ENCODE measurements around the gene DOCK3.
"Not testable (repeated sequence)": the region's sequence is repeated elsewhere in the genome, so short reads cannot be mapped to it uniquely, and the experiment has no call there.

DOCK3 gene

GRCh38 chr3:50807266-50807665 lies 132.5 kb downstream of the DOCK3 start:
- H3K4me1 ChIP-seq (ENCODE audit: control insufficient read depth, low read depth, low read length) = peaks cover 6% of the 10 kb centered on the region
- H3K9me3 ChIP-seq (ENCODE audit: control insufficient read depth, low read depth, low read length) = peaks cover 5% of the 10 kb centered on the region
- H3K27me3 ChIP-seq (ENCODE audit: control insufficient read depth, insufficient read depth, low read length) = no peaks in the 10 kb centered on the region
- H3K4me3 ChIP-seq (ENCODE audit: low read length) = no peak overlapping the region
- no peak overlapping the region for H3K9ac ChIP-seq (ENCODE audit: low read length)
- H3K36me3 ChIP-seq (ENCODE audit: control insufficient read depth, low read depth, low read length) = no peaks in the 10 kb centered on the region
- no peak overlapping the region for H3K27ac ChIP-seq (ENCODE audit: low read length)

- Histone ChIP-seq H3K27me3 (ENCODE audit: control insufficient read depth, insufficient read depth, low read length) (no peaks in the 10 kb centered on the region), H3K9ac (ENCODE audit: low read length) (no peak overlapping the region), H3K4me3 (ENCODE audit: low read length) (no peak overlapping the region), H3K27ac (ENCODE audit: low read length) (no peak overlapping the region), H3K4me1 (ENCODE audit: control insufficient read depth, low read depth, low read length) (peaks cover 18% of the 10 kb centered on the region), H3K36me3 (ENCODE audit: control insufficient read depth, low read depth, low read length) (no peaks in the 10 kb centered on the region), H3K9me3 (ENCODE audit: control insufficient read depth, low read depth, low read length) (no peaks in the 10 kb centered on the region)
Observed at GRCh38 chr3:50811893-50812292, 137.2 kb downstream of the DOCK3 start.

DNA sequence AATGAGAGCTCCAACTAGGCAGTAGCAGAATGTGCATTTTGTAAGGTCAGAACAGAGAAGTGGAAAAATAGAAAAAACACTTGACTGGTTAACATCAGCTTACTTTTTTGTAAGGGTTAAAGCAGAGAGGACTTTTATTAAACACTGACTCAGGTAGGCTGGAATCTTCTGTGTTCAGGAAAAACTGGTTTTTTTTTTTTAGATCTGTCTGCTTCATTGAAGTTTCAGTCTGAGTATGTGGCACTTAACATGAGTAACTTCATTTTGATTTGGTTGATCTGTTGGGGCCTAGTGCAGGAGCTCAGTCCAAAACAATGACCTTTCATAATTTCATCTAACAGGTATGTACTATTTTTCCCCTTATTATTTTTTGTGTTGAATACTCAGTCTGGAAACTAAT lies 141.1 kb downstream of the DOCK3 start:
- Histone ChIP-seq H3K36me3 (ENCODE audit: control insufficient read depth, low read depth, low read length) (no peaks in the 10 kb centered on the region), H3K9ac (ENCODE audit: low read length) (peak overlapping the region; percentile 40), H3K4me1 (ENCODE audit: control insufficient read depth, low read depth, low read length) (peaks cover 40% of the 10 kb centered on the region), H3K27ac (ENCODE audit: low read length) (peak overlapping the region; percentile 28), H3K9me3 (ENCODE audit: control insufficient read depth, low read depth, low read length) (no peaks in the 10 kb centered on the region), H3K4me3 (ENCODE audit: low read length) (no peak overlapping the region), H3K27me3 (ENCODE audit: control insufficient read depth, insufficient read depth, low read length) (no peaks in the 10 kb centered on the region)

- Histone ChIP-seq H3K9ac (ENCODE audit: low read length) (no peak overlapping the region), H3K27me3 (ENCODE audit: control insufficient read depth, insufficient read depth, low read length) (no peaks in the 10 kb centered on the region), H3K27ac (ENCODE audit: low read length) (peak overlapping the region; percentile 15)
Observed at GRCh38 chr3:50816894-50817293, 142.2 kb downstream of the DOCK3 start.

GRCh38 chr3:50817756-50818529 lies 143.2 kb downstream of the DOCK3 start:
- H3K27ac ChIP-seq (ENCODE audit: low read length) = peak overlapping the region; percentile 75
- H3K9ac ChIP-seq (ENCODE audit: low read length) = peak overlapping the region; percentile 42
- H3K4me1 ChIP-seq (ENCODE audit: control insufficient read depth, low read depth, low read length) = peaks cover 40% of the 10 kb centered on the region
- peak overlapping the region; percentile 32 for H3K4me3 ChIP-seq (ENCODE audit: low read length)
- H3K36me3 ChIP-seq (ENCODE audit: control insufficient read depth, low read depth, low read length) = no peaks in the 10 kb centered on the region
- H3K27me3 ChIP-seq (ENCODE audit: control insufficient read depth, insufficient read depth, low read length) = no peaks in the 10 kb centered on the region
- H3K9me3 ChIP-seq (ENCODE audit: control insufficient read depth, low read depth, low read length) = no peaks in the 10 kb centered on the region

More at GRCh38 chr3:50816894-50817293, 142.2 kb downstream of the DOCK3 start:
- no peaks in the 10 kb centered on the region for H3K36me3 ChIP-seq (ENCODE audit: control insufficient read depth, low read depth, low read length)
- peaks cover 40% of the 10 kb centered on the region for H3K4me1 ChIP-seq (ENCODE audit: control insufficient read depth, low read depth, low read length)
- H3K9me3 ChIP-seq (ENCODE audit: control insufficient read depth, low read depth, low read length) = no peaks in the 10 kb centered on the region
- H3K4me3 ChIP-seq (ENCODE audit: low read length) = no peak overlapping the region

- Histone ChIP-seq H3K36me3 (ENCODE audit: control insufficient read depth, low read depth, low read length) (no peaks in the 10 kb centered on the region), H3K4me1 (ENCODE audit: control insufficient read depth, low read depth, low read length) (peaks cover 40% of the 10 kb centered on the region), H3K9me3 (ENCODE audit: control insufficient read depth, low read depth, low read length) (no peaks in the 10 kb centered on the region), H3K9ac (ENCODE audit: low read length) (no peak overlapping the region), H3K27ac (ENCODE audit: low read length) (no peak overlapping the region), H3K4me3 (ENCODE audit: low read length) (no peak overlapping the region), H3K27me3 (ENCODE audit: control insufficient read depth, insufficient read depth, low read length) (no peaks in the 10 kb centered on the region)
Observed at GRCh38 chr3:50819882-50820281, 145.2 kb downstream of the DOCK3 start.

GRCh38 chr3:50825841-50826240 lies 151.1 kb downstream of the DOCK3 start:
- Histone ChIP-seq H3K4me1 (ENCODE audit: control insufficient read depth, low read depth, low read length) (peaks cover 8% of the 10 kb centered on the region), H3K4me3 (ENCODE audit: low read length) (no peak overlapping the region), H3K27ac (ENCODE audit: low read length) (no peak overlapping the region), H3K27me3 (ENCODE audit: control insufficient read depth, insufficient read depth, low read length) (no peaks in the 10 kb centered on the region), H3K9me3 (ENCODE audit: control insufficient read depth, low read depth, low read length) (no peaks in the 10 kb centered on the region), H3K9ac (ENCODE audit: low read length) (no peak overlapping the region), H3K36me3 (ENCODE audit: control insufficient read depth, low read depth, low read length) (no peaks in the 10 kb centered on the region)

GRCh38 chr3:50830451-50830850 lies 155.7 kb downstream of the DOCK3 start:
- Histone ChIP-seq H3K9ac (ENCODE audit: low read length) (no peak overlapping the region), H3K27ac (ENCODE audit: low read length) (no peak overlapping the region), H3K4me1 (ENCODE audit: control insufficient read depth, low read depth, low read length) (peaks cover 8% of the 10 kb centered on the region), H3K27me3 (ENCODE audit: control insufficient read depth, insufficient read depth, low read length) (no peaks in the 10 kb centered on the region), H3K36me3 (ENCODE audit: control insufficient read depth, low read depth, low read length) (no peaks in the 10 kb centered on the region), H3K4me3 (ENCODE audit: low read length) (no peak overlapping the region), H3K9me3 (ENCODE audit: control insufficient read depth, low read depth, low read length) (peaks cover 12% of the 10 kb centered on the region)

GRCh38 chr3:50831009-50831408 lies 156.3 kb downstream of the DOCK3 start:
- H3K36me3 ChIP-seq (ENCODE audit: control insufficient read depth, low read depth, low read length); H3K4me1 ChIP-seq (ENCODE audit: control insufficient read depth, low read depth, low read length); H3K27me3 ChIP-seq (ENCODE audit: control insufficient read depth, insufficient read depth, low read length); H3K27ac ChIP-seq (ENCODE audit: low read length); H3K4me3 ChIP-seq (ENCODE audit: low read length); H3K9ac ChIP-seq (ENCODE audit: low read length): not testable (repeated sequence)
- peaks cover 12% of the 10 kb centered on the region for H3K9me3 ChIP-seq (ENCODE audit: control insufficient read depth, low read depth, low read length)

DNA sequence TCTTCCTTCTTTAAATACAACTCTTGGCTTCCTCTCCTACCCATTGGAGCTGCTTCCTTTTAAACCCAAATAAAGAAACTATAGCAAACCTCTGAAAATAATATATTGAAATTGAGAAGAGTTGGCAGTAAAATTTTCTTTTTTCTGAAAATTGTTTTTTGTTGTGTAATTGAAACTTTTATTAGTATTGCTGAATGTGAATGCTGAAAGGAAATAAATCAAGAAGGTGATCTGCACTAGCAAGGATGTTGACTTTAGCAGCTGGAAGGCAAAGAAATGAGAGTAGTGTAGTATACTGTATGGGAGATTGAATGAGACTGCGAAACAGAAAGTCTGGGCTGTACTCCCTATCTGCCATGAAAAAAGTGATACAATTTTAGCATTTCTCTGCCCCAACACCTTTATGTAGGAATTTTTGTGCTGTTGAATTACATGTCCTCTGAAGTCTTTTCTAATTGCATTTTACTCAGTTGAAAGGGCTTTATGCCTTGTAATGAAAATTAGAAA lies 166.3 kb downstream of the DOCK3 start:
- Histone ChIP-seq H3K9me3 (ENCODE audit: control insufficient read depth, low read depth, low read length) (peaks cover 4% of the 10 kb centered on the region), H3K36me3 (ENCODE audit: control insufficient read depth, low read depth, low read length) (no peaks in the 10 kb centered on the region), H3K4me3 (ENCODE audit: low read length) (no peak overlapping the region), H3K27ac (ENCODE audit: low read length) (no peak overlapping the region), H3K9ac (ENCODE audit: low read length) (no peak overlapping the region), H3K27me3 (ENCODE audit: control insufficient read depth, insufficient read depth, low read length) (no peaks in the 10 kb centered on the region), H3K4me1 (ENCODE audit: control insufficient read depth, low read depth, low read length) (peaks cover 6% of the 10 kb centered on the region)

GRCh38 chr3:50848308-50848707 lies 173.6 kb downstream of the DOCK3 start:
- Histone ChIP-seq H3K9me3 (ENCODE audit: control insufficient read depth, low read depth, low read length) (no peaks in the 10 kb centered on the region), H3K9ac (ENCODE audit: low read length) (no peak overlapping the region), H3K36me3 (ENCODE audit: control insufficient read depth, low read depth, low read length) (no peaks in the 10 kb centered on the region), H3K4me1 (ENCODE audit: control insufficient read depth, low read depth, low read length) (no peaks in the 10 kb centered on the region), H3K4me3 (ENCODE audit: low read length) (no peak overlapping the region), H3K27me3 (ENCODE audit: control insufficient read depth, insufficient read depth, low read length) (no peaks in the 10 kb centered on the region), H3K27ac (ENCODE audit: low read length) (no peak overlapping the region)
